Fibroblast of villous mesenchyme (primary cell): ENCODE results near the gene CARF. TPM values are rescaled to one million over a fixed set of nuclear protein-coding genes. Genes with fewer than 3 reads are reported as not detected.
A peak's percentile ranks its signal among the peaks of the same experiment; 100 is the strongest.

Source experiments
- DNase-seq: peaks from one replicate; pipeline ENCODE4 v3.0.0-alpha.2; 2010; ENCODE audit warnings: low read depth
- H3K4me3 ChIP-seq: 2 replicates; pipeline ENCODE4 v1.5.1; 2011; ENCODE audit warnings: low read depth, mild to moderate bottlenecking, low read length
- CTCF ChIP-seq: IDR thresholded peaks from 2 replicates; pipeline ENCODE4 v1.5.1; 2012; ENCODE audit warnings: low read depth, mild to moderate bottlenecking, low read length; ENCODE audit not compliant: insufficient read depth
- total RNA-seq: library from RNA; depleted of rRNA; stranded (reverse); fragments of >200 nt; gene quantifications from 2 replicates; pipeline ENCODE4 v1.2.3, GENCODE V29; 2012

The CARF gene
- total RNA-seq, 1 donor, result 5.6 TPM

DNA sequence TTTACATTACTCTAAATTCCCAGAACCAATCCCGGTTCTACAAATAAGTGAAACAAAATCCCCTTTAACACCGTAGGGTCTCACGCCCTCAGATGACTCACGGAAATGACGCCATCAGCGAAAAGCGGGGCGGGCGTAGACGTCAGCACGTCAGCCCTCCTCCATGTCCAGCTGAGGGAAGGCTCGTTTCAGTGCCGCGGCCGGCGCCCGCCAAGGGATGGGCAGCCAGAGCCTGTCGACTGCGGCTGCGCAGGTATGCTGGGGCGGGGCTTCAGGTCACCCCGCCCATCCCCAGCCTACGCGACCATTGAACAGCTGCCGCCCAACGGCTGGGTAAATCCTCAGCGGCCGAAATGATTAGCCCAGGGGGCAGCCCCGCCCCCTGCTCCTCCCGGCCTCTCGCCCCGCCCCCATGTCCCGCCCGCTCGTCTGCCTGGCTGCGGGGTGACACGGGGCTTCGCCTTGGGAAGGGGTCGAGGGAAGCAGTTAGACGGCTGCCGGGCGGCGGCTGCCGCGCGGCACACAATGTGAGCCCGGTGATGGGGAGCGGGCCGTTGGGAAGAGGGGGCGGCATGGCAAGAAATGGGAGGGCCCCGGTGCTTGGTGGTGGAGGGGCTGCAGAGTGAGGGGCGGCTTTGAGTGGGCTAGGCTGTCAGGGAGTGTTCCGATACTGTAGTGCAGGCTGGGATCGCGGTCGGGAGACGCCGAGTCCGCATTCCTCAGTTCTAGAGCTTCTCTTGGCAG lies 102.6 kb downstream of the CARF start, which contains the start of gene NBEAL1:
Gene NBEAL1 (plus strand): TSS at position 420 of the 744 bp plus-strand sequence. CDS start 1,510 bp downstream, outside the sequence.
- TF ChIP-seq CTCF, result no peak
- peak; percentile 100 for DNase-seq
- H3K4me3 ChIP-seq, result peak within 1 kb of the TSS; percentile 73

DNA sequence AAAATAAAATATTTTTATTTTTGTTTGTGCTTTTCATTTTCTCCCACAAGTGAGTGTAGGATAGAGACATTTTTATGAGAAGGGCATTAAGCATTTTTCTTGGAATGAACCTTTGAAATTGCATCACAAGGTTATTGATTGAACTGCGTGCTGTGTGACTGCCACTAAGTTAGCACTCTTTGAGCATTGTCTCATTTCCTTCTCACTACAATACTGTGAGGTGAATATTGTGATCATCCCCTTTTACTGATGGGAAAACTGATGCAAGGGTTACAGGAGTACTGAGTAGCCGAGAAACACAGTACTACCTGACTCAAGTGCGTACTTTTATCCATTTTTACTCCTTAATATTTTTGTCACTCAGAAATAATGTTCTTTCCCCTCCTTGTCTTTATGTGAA lies 104.6 kb downstream of the CARF start:
- no peak for TF ChIP-seq CTCF

DNA sequence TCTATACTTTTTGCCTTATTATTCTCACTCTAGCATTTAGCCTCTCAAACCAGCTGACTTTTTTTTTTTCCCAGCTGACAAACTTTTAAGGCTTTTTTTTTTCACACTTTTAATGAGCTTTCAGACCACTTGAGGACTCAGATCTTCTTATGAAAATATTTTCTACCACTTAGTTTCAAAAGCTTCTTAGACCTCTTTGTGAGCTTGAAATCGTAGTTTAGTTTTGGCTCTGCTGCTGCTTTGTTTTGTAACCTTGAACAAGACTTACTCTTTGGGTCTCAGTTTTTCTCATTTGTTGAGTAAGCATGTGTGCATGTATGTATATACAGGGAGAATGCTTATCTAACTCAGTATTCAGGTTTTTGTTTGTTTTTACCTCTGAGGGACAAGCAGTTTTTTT lies 106.1 kb downstream of the CARF start:
- peak overlapping the region; percentile 73 for H3K4me3 ChIP-seq
- DNase-seq, result peak; percentile 51
- TF ChIP-seq CTCF, result no peak

More for the DNA sequence above, 104.6 kb downstream of the CARF start:
- DNase-seq, result no peak
- peak overlapping the region; percentile 73 for H3K4me3 ChIP-seq

DNA sequence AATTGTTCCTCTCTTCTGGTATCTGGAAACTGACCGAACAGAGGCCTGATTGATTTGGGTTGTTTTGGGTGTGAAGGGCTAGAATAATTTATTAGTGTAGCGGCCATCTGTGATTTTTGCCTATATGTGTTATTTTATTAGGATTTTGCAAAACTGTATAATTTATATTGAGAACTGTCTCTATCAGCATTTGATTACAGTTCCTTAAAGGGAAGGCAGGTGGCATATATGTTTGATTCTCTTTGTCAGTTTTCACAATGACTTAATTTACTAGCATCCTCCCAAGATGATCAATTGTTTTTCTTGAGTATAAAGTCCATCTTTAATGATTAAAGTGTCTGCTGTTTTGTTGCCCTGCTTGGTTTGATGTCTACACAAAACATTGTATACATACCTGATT lies 107.1 kb downstream of the CARF start:
- H3K4me3 ChIP-seq, result peak overlapping the region; percentile 73
- no peak for DNase-seq
- no peak for TF ChIP-seq CTCF

DNA sequence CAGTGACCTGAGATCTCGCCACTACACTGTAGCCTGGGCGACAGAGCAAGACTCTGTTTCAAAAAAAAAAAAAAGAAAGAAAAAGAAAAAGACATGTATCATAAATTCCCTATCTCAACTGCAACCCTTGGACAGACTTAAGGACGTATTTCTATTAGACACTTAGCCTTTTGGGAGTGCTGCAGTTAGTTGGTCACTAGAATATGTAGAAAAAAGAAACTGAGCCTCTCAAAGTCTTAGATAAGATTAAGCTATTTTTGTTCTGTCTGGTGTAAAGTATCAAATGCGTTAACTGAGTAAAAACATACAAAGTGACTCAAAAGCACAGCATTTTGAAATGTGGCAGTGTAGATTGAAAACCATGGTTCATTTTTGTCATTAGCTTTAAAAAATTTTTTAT lies 109.9 kb downstream of the CARF start:
- no peak overlapping the region for H3K4me3 ChIP-seq
- no peak for TF ChIP-seq CTCF
- DNase-seq, result no peak

DNA sequence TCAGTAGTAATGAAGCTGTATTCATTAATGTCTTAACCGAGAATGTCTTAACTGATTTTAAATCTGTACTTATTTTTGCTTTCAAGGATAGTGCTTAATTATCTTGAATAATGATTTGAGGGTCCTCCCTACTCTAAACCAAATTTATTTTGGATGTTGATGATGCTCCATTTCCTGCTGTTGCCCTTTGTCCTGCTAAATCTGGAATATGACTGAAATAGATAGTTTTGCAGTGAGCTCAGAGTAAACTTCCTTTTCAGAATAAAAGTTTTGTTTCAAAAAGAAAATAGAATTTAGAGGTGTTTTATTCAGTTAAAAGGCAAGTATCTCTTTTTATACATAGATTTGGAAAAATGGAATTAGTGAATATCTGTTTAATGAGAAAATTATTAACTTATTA lies 110.7 kb downstream of the CARF start:
- TF ChIP-seq CTCF, result no peak
- no peak for DNase-seq
- H3K4me3 ChIP-seq, result no peak overlapping the region

- no peak overlapping the region for H3K4me3 ChIP-seq
- no peak for DNase-seq
- TF ChIP-seq CTCF, result no peak
These were observed 113.5 kb downstream of the CARF start for GRCh38 chr2:203025592-203025991.
